SK-N-SH (cell line): ENCODE results near the gene FASTK. TPM values are rescaled to one million over a fixed set of nuclear protein-coding genes. Genes with fewer than 3 reads are reported as not detected.

Experiments used
- CTCF ChIA-PET: fragments of 300-600, 350-600 bp; formaldehyde crosslinking; extraction: SDS; loops from one replicate; lab custom pipeline; 2021; lab: Yijun Ruan, JAX
- POLR2A ChIA-PET: fragments of 350-600 bp; sonication (Branson Sonifier 250); formaldehyde crosslinking; extraction: SDS; loops from one replicate; lab custom pipeline; 2020; ENCODE audit warnings: antibody characterized with exemption, inconsistent platforms; lab: Yijun Ruan, JAX
- DNase-seq: peaks from one replicate; pipeline ENCODE4 v3.0.0; 2012
- H2AFZ ChIP-seq: fragments of 200-600 bp; sonication (generic); 2 replicates; pipeline ENCODE4 v1.8.1; 2016; ENCODE audit warnings: antibody characterized with exemption, mild to moderate bottlenecking, low read depth
- H3F3A ChIP-seq: fragments of 200-600 bp; sonication (generic); replicated peaks from 2 replicates; pipeline ENCODE3; 2016; ENCODE audit warnings: antibody characterized with exemption, mild to moderate bottlenecking; ENCODE audit not compliant: insufficient read depth
- H3K27ac ChIP-seq, 2 experiments: fragments of 200-500 bp in 1 of 2; fragments of 200-600 bp in 1 of 2; sonication (Bioruptor generic) in 1 of 2; sonication (generic), shearing (Covaris generic) in 1 of 2; 2 replicates each; pipeline versions ENCODE4 v1.5.1 to v1.6.1; 2014 to 2016; ENCODE audit warnings: low read depth in 2 of 2, inconsistent platforms in 1 of 2, low read length in 1 of 2, mild to moderate bottlenecking in 1 of 2, mixed read lengths in 1 of 2
- H3K27me3 ChIP-seq: fragments of 200-600 bp; sonication (generic), shearing (Covaris generic); 2 replicates; pipeline ENCODE4 v1.6.1; 2016; ENCODE audit warnings: mixed run types; ENCODE audit not compliant: insufficient read depth
- H3K36me3 ChIP-seq, 2 experiments: fragments of 200-500 bp in 1 of 2; fragments of 200-600 bp in 1 of 2; sonication (Bioruptor generic) in 1 of 2; sonication (generic) in 1 of 2; replicated peaks in 1 of 2; 2 replicates each; pipeline versions ENCODE3 to v1.5.1; 2014 to 2016; ENCODE audit warnings: low read length in 1 of 2, mild to moderate bottlenecking in 1 of 2; ENCODE audit not compliant: insufficient read depth in 2 of 2, control insufficient read depth in 1 of 2
- H3K4me1 ChIP-seq, 2 experiments: fragments of 200-500 bp in 1 of 2; fragments of 200-600 bp in 1 of 2; sonication (Bioruptor generic) in 1 of 2; sonication (generic), shearing (Covaris generic) in 1 of 2; 2 replicates each; pipeline versions ENCODE4 v1.5.1 to v1.6.1; 2014 to 2016; ENCODE audit warnings: low read depth in 1 of 2, low read length in 1 of 2, mixed run types in 1 of 2; ENCODE audit not compliant: insufficient read depth in 2 of 2, control insufficient read depth in 1 of 2
- H3K4me2 ChIP-seq: fragments of 200-600 bp; sonication (generic), shearing (Covaris generic); 2 replicates; pipeline ENCODE4 v1.6.1; 2017; ENCODE audit warnings: mixed run types
- H3K4me3 ChIP-seq, 2 experiments: fragments of 200-500 bp in 1 of 2; fragments of 200-600 bp in 1 of 2; sonication (Bioruptor generic) in 1 of 2; sonication (generic), shearing (Covaris generic) in 1 of 2; 2 replicates each; pipeline versions ENCODE4 v1.5.1 to v1.8.1; 2014 to 2016; ENCODE audit warnings: low read depth in 2 of 2, inconsistent platforms in 1 of 2, low read length in 1 of 2, mild to moderate bottlenecking in 1 of 2, mixed read lengths in 1 of 2, moderate library complexity in 1 of 2
- H3K79me2 ChIP-seq: fragments of 200-600 bp; sonication (generic); 2 replicates; pipeline ENCODE4 v1.8.1; 2017; ENCODE audit warnings: mild to moderate bottlenecking; ENCODE audit not compliant: insufficient read depth
- H3K9ac ChIP-seq: fragments of 200-600 bp; sonication (generic); 2 replicates; pipeline ENCODE4 v1.6.1; 2017; ENCODE audit warnings: mixed run types
- H3K9me2 ChIP-seq: fragments of 200-600 bp; sonication (generic); 2 replicates; pipeline ENCODE4 v1.6.1; 2017; ENCODE audit warnings: mixed run types
- H3K9me3 ChIP-seq: fragments of 200-600 bp; sonication (generic); 2 replicates; pipeline ENCODE4 v1.6.1; 2017; ENCODE audit warnings: mixed run types, mild to moderate bottlenecking, moderate library complexity
- H4K20me1 ChIP-seq: fragments of 200-600 bp; sonication (generic); 2 replicates; pipeline ENCODE4 v1.6.1; 2017; ENCODE audit warnings: mild to moderate bottlenecking, mixed run types; ENCODE audit not compliant: insufficient read depth
- CTCF ChIP-seq: fragments of 200-600 bp; sonication (generic); IDR thresholded peaks from 2 replicates; pipeline ENCODE4 v1.6.1; 2017; ENCODE audit warnings: antibody characterized with exemption, mild to moderate bottlenecking, moderate library complexity
- ELF1 ChIP-seq: IDR thresholded peaks from 2 replicates; pipeline ENCODE4 v1.4.0; 2012
- EP300 ChIP-seq, 2 experiments: IDR thresholded peaks; 2 replicates each; pipeline versions ENCODE4 v1.4.0 to v1.6.1; 2012; ENCODE audit warnings: borderline replicate concordance in 1 of 2, low read depth in 1 of 2, low read length in 1 of 2
- FOXJ3 ChIP-seq: sonication (generic); formaldehyde crosslinking; IDR thresholded peaks from 2 replicates; pipeline ENCODE4 v1.5.1; 2020; ENCODE audit warnings: mild to moderate bottlenecking, missing genetic modification reagents
- FOXM1 ChIP-seq: IDR thresholded peaks from 2 replicates; pipeline ENCODE4 v1.4.0; 2012; ENCODE audit warnings: low read depth, mild to moderate bottlenecking
- MXI1 ChIP-seq: IDR thresholded peaks from 2 replicates; pipeline ENCODE4 v1.6.1; 2012; ENCODE audit warnings: mild to moderate bottlenecking, low read depth, low read length, improper control_type of control experiment
- NFIC ChIP-seq: IDR thresholded peaks from 2 replicates; pipeline ENCODE4 v1.4.0; 2012; ENCODE audit warnings: borderline replicate concordance
- POLR2AphosphoS5 ChIP-seq: IDR thresholded peaks from 2 replicates; pipeline ENCODE4 v1.6.1; 2012; ENCODE audit warnings: low read depth, low read length
- RAD21 ChIP-seq: IDR thresholded peaks from 2 replicates; pipeline ENCODE4 v1.6.1; 2012; ENCODE audit warnings: mild to moderate bottlenecking, low read length
- RFX5 ChIP-seq: IDR thresholded peaks from 2 replicates; pipeline ENCODE4 v1.6.1; 2012; ENCODE audit warnings: mild to moderate bottlenecking, improper control_type of control experiment, low read length
- RXRA ChIP-seq: IDR thresholded peaks from 2 replicates; pipeline ENCODE4 v1.4.0; 2012; ENCODE audit warnings: low read depth, mild to moderate bottlenecking, borderline replicate concordance
- SIN3A ChIP-seq: IDR thresholded peaks from 2 replicates; pipeline ENCODE4 v1.6.1; 2012; ENCODE audit warnings: low read depth, mild to moderate bottlenecking, low read length, moderate library complexity, borderline replicate concordance
- SMC3 ChIP-seq: IDR thresholded peaks from 2 replicates; pipeline ENCODE4 v1.6.1; 2012; ENCODE audit warnings: low read depth, low read length, improper control_type of control experiment
- TAF1 ChIP-seq: IDR thresholded peaks from 2 replicates; pipeline ENCODE4 v1.6.1; 2012; ENCODE audit warnings: low read depth, mild to moderate bottlenecking, low read length, moderate library complexity, borderline replicate concordance
- TCF12 ChIP-seq: IDR thresholded peaks from 2 replicates; pipeline ENCODE4 v1.4.0; 2012
- TEAD4 ChIP-seq: IDR thresholded peaks from 2 replicates; pipeline ENCODE4 v1.4.0; 2012; ENCODE audit warnings: mild to moderate bottlenecking, borderline replicate concordance; ENCODE audit not compliant: insufficient read depth
- USF1 ChIP-seq: IDR thresholded peaks from 2 replicates; pipeline ENCODE4 v1.4.0; 2012; ENCODE audit warnings: low read depth, borderline replicate concordance
- whole genome bisulfite sequencing: methylation state at CpG from one replicate; pipeline ENCODE4 v1.1.6; 2017; ENCODE audit warnings: low lambda C conversion rate; 5-methylcytosine and 5-hydroxymethylcytosine counted together
- polyA plus RNA-seq, 3 experiments: library from polyadenylated mRNA; depleted of rRNA; stranded (reverse); fragments of >200 nt; gene quantifications; 2 replicates each; pipeline ENCODE4 v1.2.3, GENCODE V29; 2012
- TF ChIP-seq, protein P1 (sequence below): fragments of 150-350 bp; IDR thresholded peaks from 2 replicates; pipeline ENCODE4 v1.6.1; 2016; ENCODE audit warnings: mild to moderate bottlenecking, low read depth, low read length
- TF ChIP-seq, protein P2 (sequence below): fragments of 150-350 bp; IDR thresholded peaks from 2 replicates; pipeline ENCODE4 v1.6.1; 2017; ENCODE audit warnings: antibody characterized with exemption, low read length, low read depth, borderline replicate concordance
- TF ChIP-seq, protein P3 (sequence below): IDR thresholded peaks from 2 replicates; pipeline ENCODE4 v1.6.1; 2012; ENCODE audit warnings: mild to moderate bottlenecking, low read depth, low read length, moderate library complexity

FASTK gene
- polyA plus RNA-seq, 1 of the 3 experiments (the other 2 are of a cell fraction) = 125 TPM

- H4K20me1 ChIP-seq = no peaks in the 10 kb centered on the region
- peak within 1 kb of the TSS; percentile 74 for H3K9ac ChIP-seq
- ChIA-PET POLR2A (interaction anchor here (0.9 to 2.3 kb wide), 17 partner anchors 10 to 241 kb away, joined by 3 to 15 read pairs (median 5); partner anchors contain the start of genes ABCF2, CHPF2 and FASTK), CTCF (interaction anchor here (0.7 to 6.4 kb wide), 26 partner anchors 8 to 250 kb away, joined by 3 to 73 read pairs (median 4); partner anchors contain the start of genes AGAP3, CDK5 and SLC4A2)
- peaks cover 46% of the 10 kb centered on the region for H3K79me2 ChIP-seq
- no peaks in the 10 kb centered on the region for H3K9me3 ChIP-seq
- DNase-seq = peak; percentile 100
- H3K27me3 ChIP-seq = no peaks in the 10 kb centered on the region
- peak within 1 kb of the TSS; percentile 69 to 90 for H3K27ac ChIP-seq
- peaks cover 5% of the 10 kb centered on the region for H3F3A ChIP-seq
- H3K36me3 ChIP-seq = peaks cover 0 to 15% of the 10 kb centered on the region in 2 experiments
- peak within 1 kb of the TSS; percentile 84 to 85 for H3K4me3 ChIP-seq
- peak within 1 kb of the TSS; percentile 89 for H3K4me2 ChIP-seq
- H3K9me2 ChIP-seq = no peaks in the 10 kb centered on the region
- H3K4me1 ChIP-seq = peaks cover 7 to 10% of the 10 kb centered on the region in 2 experiments; a peak in 2 of 4 replicates
- 2% methylated on average over 44 of the region's 53 CpGs for WGBS
- peak within 1 kb of the TSS; percentile 98 for H2AFZ ChIP-seq
- peak; percentile 84 for TF ChIP-seq POLR2AphosphoS5
- TF ChIP-seq TCF12 = no peak; the same call in 1 of the 2 replicates
- TF ChIP-seq MXI1 = peak; percentile 96
- TF ChIP-seq TAF1 = no peak; the same call in none of the 2 replicates
- TF ChIP-seq, protein P1, sequence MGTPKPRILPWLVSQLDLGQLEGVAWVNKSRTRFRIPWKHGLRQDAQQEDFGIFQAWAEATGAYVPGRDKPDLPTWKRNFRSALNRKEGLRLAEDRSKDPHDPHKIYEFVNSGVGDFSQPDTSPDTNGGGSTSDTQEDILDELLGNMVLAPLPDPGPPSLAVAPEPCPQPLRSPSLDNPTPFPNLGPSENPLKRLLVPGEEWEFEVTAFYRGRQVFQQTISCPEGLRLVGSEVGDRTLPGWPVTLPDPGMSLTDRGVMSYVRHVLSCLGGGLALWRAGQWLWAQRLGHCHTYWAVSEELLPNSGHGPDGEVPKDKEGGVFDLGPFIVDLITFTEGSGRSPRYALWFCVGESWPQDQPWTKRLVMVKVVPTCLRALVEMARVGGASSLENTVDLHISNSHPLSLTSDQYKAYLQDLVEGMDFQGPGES = peak; percentile 98
- TF ChIP-seq EP300 (IDR thresholded peaks at IDR 0.05; ENCODE audit: borderline replicate concordance in 1 of 2, low read depth in 1 of 2, low read length in 1 of 2) = no peak
- TF ChIP-seq RFX5 = peak; percentile 12; the same call in 1 of the 2 replicates
- no peak for TF ChIP-seq RXRA
- no peak for TF ChIP-seq FOXJ3 (CRISPR knock-in tag)
- peak; percentile 55; the same call in 1 of the 2 replicates for TF ChIP-seq NFIC
- peak; percentile 57; the same call in 1 of the 2 replicates for TF ChIP-seq SIN3A
- TF ChIP-seq, protein P2, sequence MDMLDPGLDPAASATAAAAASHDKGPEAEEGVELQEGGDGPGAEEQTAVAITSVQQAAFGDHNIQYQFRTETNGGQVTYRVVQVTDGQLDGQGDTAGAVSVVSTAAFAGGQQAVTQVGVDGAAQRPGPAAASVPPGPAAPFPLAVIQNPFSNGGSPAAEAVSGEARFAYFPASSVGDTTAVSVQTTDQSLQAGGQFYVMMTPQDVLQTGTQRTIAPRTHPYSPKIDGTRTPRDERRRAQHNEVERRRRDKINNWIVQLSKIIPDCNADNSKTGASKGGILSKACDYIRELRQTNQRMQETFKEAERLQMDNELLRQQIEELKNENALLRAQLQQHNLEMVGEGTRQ = no peak
- no peak; the same call in 1 of the 2 replicates for TF ChIP-seq USF1
- peak; percentile 83 for TF ChIP-seq RAD21
- TF ChIP-seq SMC3 = peak; percentile 81
- no peak for TF ChIP-seq FOXM1
- TF ChIP-seq TEAD4 = peak; percentile 48; the same call in 1 of the 2 replicates
- TF ChIP-seq ELF1 = peak; percentile 86
- TF ChIP-seq, protein P3, sequence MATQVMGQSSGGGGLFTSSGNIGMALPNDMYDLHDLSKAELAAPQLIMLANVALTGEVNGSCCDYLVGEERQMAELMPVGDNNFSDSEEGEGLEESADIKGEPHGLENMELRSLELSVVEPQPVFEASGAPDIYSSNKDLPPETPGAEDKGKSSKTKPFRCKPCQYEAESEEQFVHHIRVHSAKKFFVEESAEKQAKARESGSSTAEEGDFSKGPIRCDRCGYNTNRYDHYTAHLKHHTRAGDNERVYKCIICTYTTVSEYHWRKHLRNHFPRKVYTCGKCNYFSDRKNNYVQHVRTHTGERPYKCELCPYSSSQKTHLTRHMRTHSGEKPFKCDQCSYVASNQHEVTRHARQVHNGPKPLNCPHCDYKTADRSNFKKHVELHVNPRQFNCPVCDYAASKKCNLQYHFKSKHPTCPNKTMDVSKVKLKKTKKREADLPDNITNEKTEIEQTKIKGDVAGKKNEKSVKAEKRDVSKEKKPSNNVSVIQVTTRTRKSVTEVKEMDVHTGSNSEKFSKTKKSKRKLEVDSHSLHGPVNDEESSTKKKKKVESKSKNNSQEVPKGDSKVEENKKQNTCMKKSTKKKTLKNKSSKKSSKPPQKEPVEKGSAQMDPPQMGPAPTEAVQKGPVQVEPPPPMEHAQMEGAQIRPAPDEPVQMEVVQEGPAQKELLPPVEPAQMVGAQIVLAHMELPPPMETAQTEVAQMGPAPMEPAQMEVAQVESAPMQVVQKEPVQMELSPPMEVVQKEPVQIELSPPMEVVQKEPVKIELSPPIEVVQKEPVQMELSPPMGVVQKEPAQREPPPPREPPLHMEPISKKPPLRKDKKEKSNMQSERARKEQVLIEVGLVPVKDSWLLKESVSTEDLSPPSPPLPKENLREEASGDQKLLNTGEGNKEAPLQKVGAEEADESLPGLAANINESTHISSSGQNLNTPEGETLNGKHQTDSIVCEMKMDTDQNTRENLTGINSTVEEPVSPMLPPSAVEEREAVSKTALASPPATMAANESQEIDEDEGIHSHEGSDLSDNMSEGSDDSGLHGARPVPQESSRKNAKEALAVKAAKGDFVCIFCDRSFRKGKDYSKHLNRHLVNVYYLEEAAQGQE = no peak; the same call in 1 of the 2 replicates
- peak; percentile 59 for TF ChIP-seq CTCF
These were observed 52.3 kb downstream of the FASTK start, which contains the start of gene ABCB8 for GRCh38 chr7:151028131-151028947. ABCB8 (plus strand) TSS chr7:151028450; CDS start chr7:151028516, 66 bp downstream.
